ENCODE data around the gene UMAD1.

DNA sequence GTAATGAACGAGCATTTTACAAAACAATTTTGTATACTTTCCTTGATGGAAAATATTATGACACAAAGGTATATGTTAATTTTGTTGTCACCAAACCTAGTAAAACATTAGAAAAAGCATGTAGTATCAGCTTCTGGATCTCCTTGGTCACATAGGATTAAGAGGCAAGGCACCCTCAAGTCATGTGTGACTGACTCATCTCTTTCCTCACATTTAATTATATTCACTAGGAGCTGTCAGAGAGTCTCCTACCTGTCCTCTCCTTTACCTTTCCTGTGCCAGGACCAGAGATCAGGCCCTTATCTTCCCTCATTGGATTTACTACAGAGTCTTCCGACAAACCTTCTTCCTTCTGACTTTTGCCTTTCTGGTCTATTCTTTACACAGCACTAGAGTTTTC lies 189.1 kb downstream of the UMAD1 start:
- TF ChIP-seq, protein P1, sequence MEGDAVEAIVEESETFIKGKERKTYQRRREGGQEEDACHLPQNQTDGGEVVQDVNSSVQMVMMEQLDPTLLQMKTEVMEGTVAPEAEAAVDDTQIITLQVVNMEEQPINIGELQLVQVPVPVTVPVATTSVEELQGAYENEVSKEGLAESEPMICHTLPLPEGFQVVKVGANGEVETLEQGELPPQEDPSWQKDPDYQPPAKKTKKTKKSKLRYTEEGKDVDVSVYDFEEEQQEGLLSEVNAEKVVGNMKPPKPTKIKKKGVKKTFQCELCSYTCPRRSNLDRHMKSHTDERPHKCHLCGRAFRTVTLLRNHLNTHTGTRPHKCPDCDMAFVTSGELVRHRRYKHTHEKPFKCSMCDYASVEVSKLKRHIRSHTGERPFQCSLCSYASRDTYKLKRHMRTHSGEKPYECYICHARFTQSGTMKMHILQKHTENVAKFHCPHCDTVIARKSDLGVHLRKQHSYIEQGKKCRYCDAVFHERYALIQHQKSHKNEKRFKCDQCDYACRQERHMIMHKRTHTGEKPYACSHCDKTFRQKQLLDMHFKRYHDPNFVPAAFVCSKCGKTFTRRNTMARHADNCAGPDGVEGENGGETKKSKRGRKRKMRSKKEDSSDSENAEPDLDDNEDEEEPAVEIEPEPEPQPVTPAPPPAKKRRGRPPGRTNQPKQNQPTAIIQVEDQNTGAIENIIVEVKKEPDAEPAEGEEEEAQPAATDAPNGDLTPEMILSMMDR (IDR thresholded peaks at IDR 0.05): no peak
- TF ChIP-seq POLR2A (IDR thresholded peaks at IDR 0.05): no peak
